ENCODE results near the gene LZIC.

LZIC gene

GRCh38 chr1:9904596-9904995 is 38.6 kb downstream of the LZIC start:
- no peak for DNase-seq (ENCODE audit: insufficient read length, low spot score)
- FAIRE-seq, result no peak
- TF ChIP-seq POLR2A (IDR thresholded peaks at IDR 0.05; ENCODE audit: low read depth, low read length), result no peak

DNA sequence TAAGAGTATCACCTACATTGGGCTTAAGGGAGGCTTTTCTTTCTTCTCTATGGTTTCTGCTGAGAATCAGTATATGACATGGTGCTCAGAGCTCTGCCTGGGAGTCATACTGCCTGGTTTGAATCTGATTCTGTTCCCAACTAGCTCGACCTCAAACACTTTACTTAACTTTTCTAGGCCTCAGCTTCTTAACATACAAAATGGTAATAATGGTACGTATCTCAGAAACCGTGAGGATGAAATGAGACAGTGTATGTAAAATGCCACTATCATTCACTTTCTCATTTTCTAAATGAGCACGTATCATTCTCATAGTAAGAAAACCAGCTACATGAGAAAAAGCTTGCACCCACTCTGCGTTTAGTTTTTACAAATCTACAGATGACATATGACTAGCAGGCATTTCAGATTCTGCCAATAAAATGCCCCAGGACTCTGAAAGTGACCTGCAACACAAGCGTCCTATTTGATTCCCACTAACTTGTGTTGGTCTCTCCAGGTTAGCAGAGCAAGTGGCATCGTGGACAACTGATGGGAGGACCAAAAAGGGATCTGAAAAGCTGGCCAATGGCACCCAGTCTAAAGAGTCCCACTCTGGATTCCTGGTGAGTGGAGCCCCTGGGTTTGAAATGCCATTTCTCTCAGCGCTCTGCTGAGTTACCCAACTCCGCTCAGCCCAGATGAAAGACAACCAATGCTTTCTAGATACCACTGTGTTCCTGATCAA is 39.2 kb downstream of the LZIC start:
- no peak for FAIRE-seq
- no peak for DNase-seq (ENCODE audit: insufficient read length, low spot score)
- TF ChIP-seq POLR2A (IDR thresholded peaks at IDR 0.05; ENCODE audit: low read depth, low read length), result no peak

DNA sequence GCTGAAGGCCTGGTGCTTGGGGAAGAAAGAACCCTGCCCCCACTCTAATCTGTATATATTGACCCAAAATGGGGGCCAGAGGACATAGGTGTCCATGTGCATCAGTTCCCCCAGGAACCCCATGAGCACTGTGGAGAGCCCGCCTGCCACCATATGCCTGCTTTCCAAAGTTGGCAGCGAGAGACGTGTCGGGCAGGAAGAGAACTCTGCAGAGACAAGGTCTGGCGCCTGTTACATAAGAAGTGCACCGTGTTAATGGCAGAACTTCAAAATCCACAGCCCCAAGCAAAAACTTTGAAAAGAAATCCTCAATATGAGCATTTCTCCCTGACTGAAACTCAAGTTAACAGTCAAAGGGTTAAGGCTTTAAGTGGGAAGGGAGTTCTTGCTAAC is 41.1 kb downstream of the LZIC start:
- no peak for DNase-seq (ENCODE audit: insufficient read length, low spot score)
- no peak for TF ChIP-seq POLR2A (IDR thresholded peaks at IDR 0.05; ENCODE audit: low read depth, low read length)
- no peak for FAIRE-seq

DNA sequence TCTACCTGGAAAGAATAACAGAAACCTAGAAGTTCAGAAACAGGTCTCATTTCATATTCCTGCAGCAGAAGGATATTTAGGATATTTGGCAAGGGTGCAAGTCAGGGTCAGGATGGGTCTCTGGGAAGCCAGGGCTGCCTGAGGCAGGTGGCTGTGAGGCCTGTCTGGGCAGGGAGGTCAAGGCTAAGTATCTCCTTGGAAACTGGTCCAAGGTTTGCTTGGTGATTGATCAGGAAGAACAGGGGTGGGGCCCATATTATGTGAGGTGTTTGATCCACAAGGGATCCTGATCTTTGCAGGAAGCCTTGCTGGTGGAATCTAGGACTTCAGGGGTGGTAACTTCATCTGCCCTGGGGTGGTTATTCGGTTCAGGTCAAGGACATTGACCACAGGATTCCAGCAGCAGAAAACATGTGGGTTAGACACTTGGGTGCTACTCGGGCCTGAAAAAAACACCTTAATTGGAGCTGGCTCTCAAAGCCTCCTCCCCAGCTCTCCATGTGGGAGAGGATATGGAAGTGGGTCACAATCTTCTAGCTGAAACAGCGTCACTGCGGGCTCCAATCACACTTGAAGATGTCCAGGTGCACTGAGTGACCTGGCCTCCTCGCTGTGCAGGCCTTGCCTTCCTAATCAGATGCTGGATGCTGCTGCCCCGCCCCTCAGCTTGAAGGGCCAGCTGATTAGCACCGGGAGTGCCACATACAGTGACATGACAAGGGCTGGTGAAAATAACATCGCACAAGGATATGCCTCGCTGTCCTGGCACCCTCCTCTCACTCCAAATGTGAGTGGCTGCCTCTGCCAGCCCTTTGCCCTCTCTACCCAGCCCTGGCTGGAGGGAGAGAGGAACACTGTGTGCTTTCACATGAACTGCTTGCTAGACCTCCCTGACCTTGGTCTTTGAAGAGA is 41.8 kb downstream of the LZIC start:
- FAIRE-seq (no peak), DNase-seq (ENCODE audit: insufficient read length, low spot score) (no peak)
- no peak for TF ChIP-seq POLR2A (IDR thresholded peaks at IDR 0.05; ENCODE audit: low read depth, low read length)

DNA sequence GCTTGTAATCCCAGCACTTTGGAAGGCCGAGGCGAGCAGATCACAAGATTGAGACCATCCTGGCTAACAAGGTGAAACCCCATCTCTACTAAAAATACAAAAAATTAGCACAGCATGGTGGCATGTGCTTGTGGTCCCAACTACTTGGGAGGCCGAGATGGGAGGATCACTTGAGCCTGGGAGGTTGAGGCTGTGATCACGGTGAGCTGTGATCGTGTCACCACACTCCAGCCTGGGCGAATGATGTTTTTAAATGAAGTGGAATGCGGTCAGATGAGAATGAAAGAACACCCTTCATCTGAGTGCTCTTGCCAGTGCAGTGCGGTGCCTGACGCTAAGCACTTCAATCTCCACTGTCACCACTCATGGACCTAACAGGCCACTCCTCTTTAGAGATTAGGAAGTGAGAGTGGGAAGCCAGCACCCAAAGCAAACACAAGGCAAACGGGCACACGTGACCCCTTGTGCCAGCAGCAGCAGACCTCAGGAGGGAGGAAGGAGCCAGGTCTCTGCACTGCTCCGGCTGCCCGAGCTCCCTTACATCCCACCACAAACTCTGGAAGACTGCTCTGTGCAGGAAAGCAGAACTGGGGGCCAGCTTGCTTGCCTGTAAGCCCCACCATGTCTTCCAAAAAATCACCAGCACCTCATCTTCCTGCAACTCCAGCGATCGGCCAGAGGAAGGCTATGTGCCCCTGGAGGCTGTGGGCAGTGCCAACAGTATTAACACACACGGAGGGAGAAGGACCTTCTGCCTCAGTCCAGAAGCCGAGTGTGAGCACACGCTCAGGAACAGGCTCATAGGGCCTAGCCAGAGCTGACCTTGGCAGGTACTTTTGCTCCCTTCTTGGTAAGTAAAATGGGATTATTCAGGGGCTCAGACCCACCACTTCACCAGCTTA is 42.8 kb downstream of the LZIC start:
- FAIRE-seq, result no peak
- no peak for TF ChIP-seq POLR2A (IDR thresholded peaks at IDR 0.05; ENCODE audit: low read depth, low read length)
- DNase-seq (ENCODE audit: insufficient read length, low spot score), result no peak

DNA sequence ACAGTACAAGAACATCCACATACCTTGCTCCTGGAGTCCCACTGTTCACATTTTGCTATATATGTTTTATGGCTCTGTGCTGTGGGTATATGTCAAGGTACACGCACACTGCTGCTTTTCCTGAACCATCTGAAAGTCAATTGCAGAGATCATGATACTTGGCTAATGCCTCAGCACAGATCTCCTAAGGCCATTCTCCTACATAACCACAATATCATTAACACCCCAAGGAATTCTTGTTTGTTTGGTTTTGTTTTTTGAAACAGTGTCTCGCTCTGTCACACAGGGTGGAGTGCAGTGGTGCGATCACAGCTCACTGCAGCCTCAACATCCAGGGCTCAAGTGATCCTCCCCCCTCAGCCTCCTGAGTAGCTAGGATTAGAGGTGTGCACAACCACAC is 49.1 kb downstream of the LZIC start:
- no peak for DNase-seq (ENCODE audit: insufficient read length, low spot score)
- no peak for TF ChIP-seq POLR2A (IDR thresholded peaks at IDR 0.05; ENCODE audit: low read depth, low read length)
- no peak for FAIRE-seq

DNA sequence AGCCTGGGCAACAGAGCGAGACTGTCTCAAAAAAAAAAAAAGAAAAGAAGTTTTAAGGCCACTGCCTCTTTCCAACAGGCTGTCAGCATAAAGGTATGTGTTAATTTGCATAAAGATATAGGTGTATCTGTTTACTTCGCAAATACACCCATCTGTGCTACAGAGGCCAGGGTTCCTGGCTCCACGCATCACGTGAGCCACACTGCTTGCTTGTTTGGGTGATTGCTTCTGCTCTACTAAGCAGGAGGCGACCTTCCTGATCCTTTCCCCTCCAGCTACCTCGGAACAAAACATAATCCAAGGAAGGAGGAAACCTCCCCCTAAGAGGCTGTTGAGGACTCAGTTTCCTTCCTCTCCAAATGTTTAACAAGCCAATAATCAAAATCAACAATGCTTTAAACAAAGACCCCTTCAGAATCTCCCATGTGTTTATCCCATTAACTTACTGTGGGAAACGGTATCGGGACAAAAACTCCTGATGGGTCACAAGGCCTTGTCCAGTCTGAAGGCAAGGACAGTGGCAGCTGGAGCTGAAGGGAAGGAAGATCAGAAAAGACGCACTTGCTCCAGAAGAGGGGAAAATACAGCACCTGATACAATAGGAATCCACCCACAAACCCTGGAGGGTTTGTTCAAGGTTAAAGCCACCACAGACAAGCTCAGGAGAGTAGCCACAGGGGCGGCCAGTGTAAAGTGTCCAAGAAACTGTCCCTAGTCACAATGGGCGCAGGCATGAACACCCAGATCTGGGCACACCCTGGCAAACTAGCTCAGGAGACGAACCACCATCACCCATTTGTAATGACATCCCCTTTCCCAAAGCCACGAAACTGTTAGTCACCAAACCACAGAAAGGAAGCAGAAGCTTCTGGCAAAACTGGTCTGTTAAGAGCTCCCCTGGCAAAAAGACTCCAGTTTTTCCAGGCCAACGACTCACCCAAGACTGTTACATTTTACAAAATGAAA is 50.3 kb downstream of the LZIC start:
- TF ChIP-seq POLR2A (IDR thresholded peaks at IDR 0.05; ENCODE audit: low read depth, low read length), result no peak
- FAIRE-seq, result peak; percentile 85
- no peak for DNase-seq (ENCODE audit: insufficient read length, low spot score)

DNA sequence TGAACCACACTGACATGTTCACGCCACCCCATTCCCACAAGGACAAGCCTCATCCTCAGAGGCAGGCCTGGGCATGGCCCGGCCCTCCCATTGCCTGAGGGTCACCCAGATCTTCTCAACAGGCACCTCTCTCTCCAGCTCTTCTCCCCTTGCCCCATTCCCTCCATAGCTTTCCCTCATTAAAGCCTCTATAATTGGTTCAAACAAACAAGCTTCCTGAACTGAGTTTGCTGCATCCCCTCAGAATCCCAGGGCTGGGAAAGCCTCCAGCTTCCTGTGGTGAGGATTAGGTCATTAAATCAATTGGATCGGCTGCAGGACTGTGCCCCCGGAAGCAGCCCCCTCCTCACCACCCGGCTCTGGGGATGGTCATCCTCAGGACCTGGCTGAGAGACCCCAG is 52.0 kb downstream of the LZIC start:
- DNase-seq (ENCODE audit: insufficient read length, low spot score) (no peak), FAIRE-seq (no peak)
- no peak for TF ChIP-seq POLR2A (IDR thresholded peaks at IDR 0.05; ENCODE audit: low read depth, low read length)

- DNase-seq (ENCODE audit: insufficient read length, low spot score), result peak; percentile 58
- peak; percentile 43 for FAIRE-seq
- no peak for TF ChIP-seq POLR2A (IDR thresholded peaks at IDR 0.05; ENCODE audit: low read depth, low read length)
Observed at GRCh38 chr1:9890224-9890731, 52.9 kb downstream of the LZIC start.

DNA sequence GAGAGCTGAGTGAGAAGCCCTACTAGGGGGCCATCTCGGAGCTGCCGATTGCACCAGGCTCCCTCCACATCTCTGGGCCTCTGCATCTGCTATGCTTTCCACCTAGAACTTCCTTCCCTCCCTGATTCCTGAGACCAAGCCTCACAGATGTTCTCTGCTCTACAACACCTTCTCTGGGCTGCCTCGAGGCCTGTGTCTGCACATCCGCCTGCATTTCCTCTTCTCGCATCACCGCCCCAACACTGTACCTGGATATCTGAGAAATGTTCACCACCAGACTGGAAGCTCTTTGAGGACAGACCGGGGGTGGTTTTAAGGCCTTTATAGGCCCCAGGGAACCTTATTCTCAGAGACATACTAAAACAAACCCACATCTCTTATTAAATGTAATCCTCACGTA is 53.8 kb downstream of the LZIC start:
- FAIRE-seq, result no peak
- no peak for DNase-seq (ENCODE audit: insufficient read length, low spot score)
- no peak for TF ChIP-seq POLR2A (IDR thresholded peaks at IDR 0.05; ENCODE audit: low read depth, low read length)

DNA sequence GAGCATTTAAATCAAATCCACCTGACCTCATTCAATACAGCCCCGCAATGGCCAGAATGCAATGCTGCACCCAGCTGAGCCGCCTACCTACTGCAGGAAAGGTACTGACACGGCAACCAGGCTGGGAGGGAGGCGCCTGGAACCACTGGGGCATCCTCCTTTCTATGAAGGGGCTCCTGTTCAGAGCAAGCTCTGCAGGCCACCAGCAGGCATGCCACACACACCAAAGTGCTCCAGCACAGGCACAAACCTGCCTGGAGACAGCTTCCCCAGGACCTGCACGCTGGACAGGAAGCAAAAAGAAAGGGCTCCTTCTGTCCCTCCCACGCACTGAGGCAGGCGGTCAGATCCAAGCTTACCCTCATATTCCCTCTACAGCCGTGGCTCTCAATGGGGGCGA is 54.3 kb downstream of the LZIC start:
- DNase-seq (ENCODE audit: insufficient read length, low spot score), result no peak
- TF ChIP-seq POLR2A (IDR thresholded peaks at IDR 0.05; ENCODE audit: low read depth, low read length), result no peak
- FAIRE-seq, result no peak

GRCh38 chr1:9887070-9887469 is 56.1 kb downstream of the LZIC start:
- TF ChIP-seq POLR2A (IDR thresholded peaks at IDR 0.05; ENCODE audit: low read depth, low read length), result no peak
- FAIRE-seq (no peak), DNase-seq (ENCODE audit: insufficient read length, low spot score) (no peak)
